SK-N-SH (cell line): Measurements from ENCODE around the gene ZMIZ1. TPM values are rescaled to one million over a fixed set of nuclear protein-coding genes. Genes with fewer than 3 reads are reported as not detected.

Experiments used
- CTCF ChIA-PET: fragments of 300-600, 350-600 bp; formaldehyde crosslinking; extraction: SDS; loops from one replicate; lab custom pipeline; 2021; lab: Yijun Ruan, JAX
- POLR2A ChIA-PET: fragments of 350-600 bp; sonication (Branson Sonifier 250); formaldehyde crosslinking; extraction: SDS; loops from one replicate; lab custom pipeline; 2020; ENCODE audit warnings: antibody characterized with exemption, inconsistent platforms; lab: Yijun Ruan, JAX
- DNase-seq: peaks from one replicate; pipeline ENCODE4 v3.0.0; 2012
- H2AFZ ChIP-seq: fragments of 200-600 bp; sonication (generic); 2 replicates; pipeline ENCODE4 v1.8.1; 2016; ENCODE audit warnings: antibody characterized with exemption, mild to moderate bottlenecking, low read depth
- H3F3A ChIP-seq: fragments of 200-600 bp; sonication (generic); replicated peaks from 2 replicates; pipeline ENCODE3; 2016; ENCODE audit warnings: antibody characterized with exemption, mild to moderate bottlenecking; ENCODE audit not compliant: insufficient read depth
- H3K27ac ChIP-seq, 2 experiments: fragments of 200-500 bp in 1 of 2; fragments of 200-600 bp in 1 of 2; sonication (Bioruptor generic) in 1 of 2; sonication (generic), shearing (Covaris generic) in 1 of 2; 2 replicates each; pipeline versions ENCODE4 v1.5.1 to v1.6.1; 2014 to 2016; ENCODE audit warnings: low read depth in 2 of 2, inconsistent platforms in 1 of 2, low read length in 1 of 2, mild to moderate bottlenecking in 1 of 2, mixed read lengths in 1 of 2
- H3K27me3 ChIP-seq: fragments of 200-600 bp; sonication (generic), shearing (Covaris generic); 2 replicates; pipeline ENCODE4 v1.6.1; 2016; ENCODE audit warnings: mixed run types; ENCODE audit not compliant: insufficient read depth
- H3K36me3 ChIP-seq, 2 experiments: fragments of 200-500 bp in 1 of 2; fragments of 200-600 bp in 1 of 2; sonication (Bioruptor generic) in 1 of 2; sonication (generic) in 1 of 2; replicated peaks in 1 of 2; 2 replicates each; pipeline versions ENCODE3 to v1.5.1; 2014 to 2016; ENCODE audit warnings: low read length in 1 of 2, mild to moderate bottlenecking in 1 of 2; ENCODE audit not compliant: insufficient read depth in 2 of 2, control insufficient read depth in 1 of 2
- H3K4me1 ChIP-seq, 2 experiments: fragments of 200-500 bp in 1 of 2; fragments of 200-600 bp in 1 of 2; sonication (Bioruptor generic) in 1 of 2; sonication (generic), shearing (Covaris generic) in 1 of 2; 2 replicates each; pipeline versions ENCODE4 v1.5.1 to v1.6.1; 2014 to 2016; ENCODE audit warnings: low read depth in 1 of 2, low read length in 1 of 2, mixed run types in 1 of 2; ENCODE audit not compliant: insufficient read depth in 2 of 2, control insufficient read depth in 1 of 2
- H3K4me2 ChIP-seq: fragments of 200-600 bp; sonication (generic), shearing (Covaris generic); 2 replicates; pipeline ENCODE4 v1.6.1; 2017; ENCODE audit warnings: mixed run types
- H3K4me3 ChIP-seq, 2 experiments: fragments of 200-500 bp in 1 of 2; fragments of 200-600 bp in 1 of 2; sonication (Bioruptor generic) in 1 of 2; sonication (generic), shearing (Covaris generic) in 1 of 2; 2 replicates each; pipeline versions ENCODE4 v1.5.1 to v1.8.1; 2014 to 2016; ENCODE audit warnings: low read depth in 2 of 2, inconsistent platforms in 1 of 2, low read length in 1 of 2, mild to moderate bottlenecking in 1 of 2, mixed read lengths in 1 of 2, moderate library complexity in 1 of 2
- H3K79me2 ChIP-seq: fragments of 200-600 bp; sonication (generic); 2 replicates; pipeline ENCODE4 v1.8.1; 2017; ENCODE audit warnings: mild to moderate bottlenecking; ENCODE audit not compliant: insufficient read depth
- H3K9ac ChIP-seq: fragments of 200-600 bp; sonication (generic); 2 replicates; pipeline ENCODE4 v1.6.1; 2017; ENCODE audit warnings: mixed run types
- H3K9me2 ChIP-seq: fragments of 200-600 bp; sonication (generic); 2 replicates; pipeline ENCODE4 v1.6.1; 2017; ENCODE audit warnings: mixed run types
- H3K9me3 ChIP-seq: fragments of 200-600 bp; sonication (generic); 2 replicates; pipeline ENCODE4 v1.6.1; 2017; ENCODE audit warnings: mixed run types, mild to moderate bottlenecking, moderate library complexity
- H4K20me1 ChIP-seq: fragments of 200-600 bp; sonication (generic); 2 replicates; pipeline ENCODE4 v1.6.1; 2017; ENCODE audit warnings: mild to moderate bottlenecking, mixed run types; ENCODE audit not compliant: insufficient read depth
- ELF1 ChIP-seq: IDR thresholded peaks from 2 replicates; pipeline ENCODE4 v1.4.0; 2012
- EP300 ChIP-seq, 2 experiments: IDR thresholded peaks; 2 replicates each; pipeline versions ENCODE4 v1.4.0 to v1.6.1; 2012; ENCODE audit warnings: borderline replicate concordance in 1 of 2, low read depth in 1 of 2, low read length in 1 of 2
- EZH2phosphoT487 ChIP-seq: fragments of 200-600 bp; sonication (generic); IDR thresholded peaks from 2 replicates; pipeline ENCODE4 v1.6.1; 2017; ENCODE audit warnings: low read depth, mixed run types, mild to moderate bottlenecking, antibody characterized with exemption, moderate library complexity, borderline replicate concordance
- FOXJ3 ChIP-seq: sonication (generic); formaldehyde crosslinking; IDR thresholded peaks from 2 replicates; pipeline ENCODE4 v1.5.1; 2020; ENCODE audit warnings: mild to moderate bottlenecking, missing genetic modification reagents
- FOXM1 ChIP-seq: IDR thresholded peaks from 2 replicates; pipeline ENCODE4 v1.4.0; 2012; ENCODE audit warnings: low read depth, mild to moderate bottlenecking
- JUND ChIP-seq: IDR thresholded peaks from 2 replicates; pipeline ENCODE4 v1.4.0; 2012
- MEF2A ChIP-seq: IDR thresholded peaks from 2 replicates; pipeline ENCODE4 v1.4.0; 2012; ENCODE audit warnings: low read depth, borderline replicate concordance
- MXI1 ChIP-seq: IDR thresholded peaks from 2 replicates; pipeline ENCODE4 v1.6.1; 2012; ENCODE audit warnings: mild to moderate bottlenecking, low read depth, low read length, improper control_type of control experiment
- POLR2AphosphoS5 ChIP-seq: IDR thresholded peaks from 2 replicates; pipeline ENCODE4 v1.6.1; 2012; ENCODE audit warnings: low read depth, low read length
- RAD21 ChIP-seq: IDR thresholded peaks from 2 replicates; pipeline ENCODE4 v1.6.1; 2012; ENCODE audit warnings: mild to moderate bottlenecking, low read length
- RFX5 ChIP-seq: IDR thresholded peaks from 2 replicates; pipeline ENCODE4 v1.6.1; 2012; ENCODE audit warnings: mild to moderate bottlenecking, improper control_type of control experiment, low read length
- SMC3 ChIP-seq: IDR thresholded peaks from 2 replicates; pipeline ENCODE4 v1.6.1; 2012; ENCODE audit warnings: low read depth, low read length, improper control_type of control experiment
- TAF1 ChIP-seq: IDR thresholded peaks from 2 replicates; pipeline ENCODE4 v1.6.1; 2012; ENCODE audit warnings: low read depth, mild to moderate bottlenecking, low read length, moderate library complexity, borderline replicate concordance
- TCF12 ChIP-seq: IDR thresholded peaks from 2 replicates; pipeline ENCODE4 v1.4.0; 2012
- YY1 ChIP-seq: IDR thresholded peaks from 2 replicates; pipeline ENCODE4 v1.4.0; 2012; ENCODE audit warnings: low read depth, mild to moderate bottlenecking
- WGBS: methylation state at CpG from one replicate; pipeline ENCODE4 v1.1.6; 2017; ENCODE audit warnings: low lambda C conversion rate; 5-methylcytosine and 5-hydroxymethylcytosine counted together
- polyA plus RNA-seq, 3 experiments: library from polyadenylated mRNA; depleted of rRNA; stranded (reverse); fragments of >200 nt; gene quantifications; 2 replicates each; pipeline ENCODE4 v1.2.3, GENCODE V29; 2012
- TF ChIP-seq, protein P1 (sequence below): IDR thresholded peaks from 2 replicates; pipeline ENCODE4 v1.4.0; 2012; ENCODE audit warnings: low read depth, borderline replicate concordance
- TF ChIP-seq, protein P2 (sequence below): fragments of 150-350 bp; IDR thresholded peaks from 2 replicates; pipeline ENCODE4 v1.6.1; 2017; ENCODE audit warnings: antibody characterized with exemption, low read length, low read depth, borderline replicate concordance
- TF ChIP-seq, protein P3 (sequence below): fragments of 200-600 bp; sonication (generic); IDR thresholded peaks from 2 replicates; pipeline ENCODE4 v1.6.1; 2017; ENCODE audit warnings: antibody characterized with exemption, mild to moderate bottlenecking, moderate library complexity

The ZMIZ1 gene
- polyA plus RNA-seq, 1 of the 3 experiments (the other 2 are of a cell fraction), result 23.5 TPM

DNA sequence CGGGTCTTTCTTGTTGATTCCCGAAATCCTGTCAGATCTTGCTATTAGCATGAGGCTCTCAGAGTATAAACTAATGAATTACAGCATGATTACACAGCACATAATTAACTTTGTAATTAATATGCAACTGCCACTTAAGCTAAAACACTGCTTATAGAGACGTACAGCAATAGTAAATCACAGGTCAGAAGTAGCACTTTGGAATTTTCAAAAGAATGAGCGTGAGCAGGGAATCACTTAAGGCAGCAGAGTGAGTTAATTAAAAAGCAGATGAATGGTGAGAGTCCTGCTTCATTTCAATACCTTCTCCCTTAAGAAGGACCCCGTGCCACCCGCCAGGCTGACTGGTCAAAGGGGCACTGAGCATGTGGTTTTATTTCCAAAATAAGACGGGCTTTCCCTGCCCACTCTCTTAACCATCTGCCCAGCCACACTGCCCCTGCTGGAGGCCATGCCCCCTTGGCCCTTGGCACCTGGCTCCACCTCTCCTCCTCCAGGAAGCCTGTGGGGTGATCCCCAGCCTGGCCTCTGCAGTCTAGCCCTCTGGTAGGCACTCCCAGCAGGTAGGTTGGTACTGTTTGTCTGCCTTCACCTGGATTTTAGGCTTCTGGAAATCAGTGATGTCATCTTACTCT is 117.8 kb downstream of the ZMIZ1 start:
- Histone ChIP-seq H3K4me1 (peaks cover 57 to 97% of the 10 kb centered on the region in 2 experiments), H3K9me2 (no peaks in the 10 kb centered on the region), H3F3A (peaks cover 33% of the 10 kb centered on the region), H3K4me2 (no peak overlapping the region), H3K9me3 (no peaks in the 10 kb centered on the region), H3K79me2 (peaks cover 75% of the 10 kb centered on the region), H3K4me3 (no peak overlapping the region), H2AFZ (no peak overlapping the region), H4K20me1 (peaks cover 22% of the 10 kb centered on the region; the same call in 1 of the 2 replicates)
- CTCF ChIA-PET, result interaction anchor here (0.9 to 13.4 kb wide), 4 partner anchors 8 to 1139 kb away, joined by 3 to 136 read pairs (median 4); no protein-coding TSS in a partner anchor
- POLR2A ChIA-PET, result no interaction called here
- DNase-seq, result no peak
- TF ChIP-seq ELF1 (no peak), JUND (no peak), POLR2AphosphoS5 (no peak), MEF2A (no peak)
- TF ChIP-seq, protein P1, sequence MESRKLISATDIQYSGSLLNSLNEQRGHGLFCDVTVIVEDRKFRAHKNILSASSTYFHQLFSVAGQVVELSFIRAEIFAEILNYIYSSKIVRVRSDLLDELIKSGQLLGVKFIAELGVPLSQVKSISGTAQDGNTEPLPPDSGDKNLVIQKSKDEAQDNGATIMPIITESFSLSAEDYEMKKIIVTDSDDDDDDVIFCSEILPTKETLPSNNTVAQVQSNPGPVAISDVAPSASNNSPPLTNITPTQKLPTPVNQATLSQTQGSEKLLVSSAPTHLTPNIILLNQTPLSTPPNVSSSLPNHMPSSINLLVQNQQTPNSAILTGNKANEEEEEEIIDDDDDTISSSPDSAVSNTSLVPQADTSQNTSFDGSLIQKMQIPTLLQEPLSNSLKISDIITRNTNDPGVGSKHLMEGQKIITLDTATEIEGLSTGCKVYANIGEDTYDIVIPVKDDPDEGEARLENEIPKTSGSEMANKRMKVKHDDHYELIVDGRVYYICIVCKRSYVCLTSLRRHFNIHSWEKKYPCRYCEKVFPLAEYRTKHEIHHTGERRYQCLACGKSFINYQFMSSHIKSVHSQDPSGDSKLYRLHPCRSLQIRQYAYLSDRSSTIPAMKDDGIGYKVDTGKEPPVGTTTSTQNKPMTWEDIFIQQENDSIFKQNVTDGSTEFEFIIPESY, result no peak
- TF ChIP-seq, all 33 proteins: peak for 0
- Histone ChIP-seq H3K27me3 (no peaks in the 10 kb centered on the region), H3K27ac (peak overlapping the region; percentile 81 to 100; a peak in 3 of 4 replicates), H3K9ac (no peak overlapping the region; the same call in 1 of the 2 replicates), H3K36me3 (peaks cover 8 to 12% of the 10 kb centered on the region in 2 experiments)
- WGBS, result 95% methylated on average over 7 of the region's 7 CpGs

DNA sequence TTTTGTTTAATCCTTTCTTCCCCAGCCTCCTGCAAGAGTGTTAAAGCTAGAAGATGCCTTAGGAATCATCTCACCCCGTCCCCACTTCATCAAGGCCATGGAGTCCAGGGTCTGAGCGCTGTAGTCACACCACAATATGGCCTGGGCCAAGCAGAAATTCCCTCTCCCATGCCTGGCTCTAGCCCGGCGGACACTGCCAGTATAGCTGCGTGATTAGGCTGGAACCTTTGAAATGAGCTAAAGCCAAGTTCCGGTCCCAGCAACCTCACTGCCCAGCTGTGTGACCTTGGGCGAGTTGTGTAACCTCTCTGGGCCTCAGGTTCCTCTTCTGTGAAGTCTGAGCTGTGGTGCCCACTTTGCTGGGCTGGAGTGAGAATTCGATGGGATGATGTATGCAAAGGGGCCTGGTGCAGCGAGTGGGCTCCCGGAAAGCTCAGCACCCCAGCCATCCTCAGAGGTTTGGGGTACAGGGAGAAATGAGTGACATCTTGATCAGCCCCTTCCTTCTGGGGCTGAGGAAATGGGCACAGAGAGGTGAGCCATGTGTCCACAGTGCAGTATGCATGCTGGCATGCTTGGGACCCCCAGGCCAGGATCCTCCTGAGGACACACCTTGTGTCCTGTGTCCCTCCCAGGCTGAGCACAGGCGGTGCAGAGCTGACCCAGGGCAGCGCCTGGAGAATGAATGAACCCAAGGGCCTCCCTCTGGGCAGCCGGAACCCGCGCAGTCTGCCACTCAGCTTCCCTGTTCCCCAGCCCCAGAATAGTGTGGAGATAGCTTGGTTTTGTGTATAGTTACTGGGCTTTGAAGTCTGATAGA is 118.6 kb downstream of the ZMIZ1 start:
- no peak for DNase-seq
- no peak overlapping the region for H3K9ac ChIP-seq
- H3K9me2 ChIP-seq, result no peaks in the 10 kb centered on the region
- H3K36me3 ChIP-seq, result peaks cover 8 to 12% of the 10 kb centered on the region in 2 experiments
- H3F3A ChIP-seq, result peaks cover 33% of the 10 kb centered on the region
- no peaks in the 10 kb centered on the region for H3K27me3 ChIP-seq
- no peak for TF ChIP-seq POLR2AphosphoS5
- no peak for TF ChIP-seq SMC3
- TF ChIP-seq ELF1, result no peak
- TF ChIP-seq, protein P2, sequence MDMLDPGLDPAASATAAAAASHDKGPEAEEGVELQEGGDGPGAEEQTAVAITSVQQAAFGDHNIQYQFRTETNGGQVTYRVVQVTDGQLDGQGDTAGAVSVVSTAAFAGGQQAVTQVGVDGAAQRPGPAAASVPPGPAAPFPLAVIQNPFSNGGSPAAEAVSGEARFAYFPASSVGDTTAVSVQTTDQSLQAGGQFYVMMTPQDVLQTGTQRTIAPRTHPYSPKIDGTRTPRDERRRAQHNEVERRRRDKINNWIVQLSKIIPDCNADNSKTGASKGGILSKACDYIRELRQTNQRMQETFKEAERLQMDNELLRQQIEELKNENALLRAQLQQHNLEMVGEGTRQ, result no peak
- TF ChIP-seq RFX5, result no peak
- TF ChIP-seq YY1, result no peak
- no peak for TF ChIP-seq FOXJ3 (CRISPR knock-in tag)
- TF ChIP-seq TAF1, result no peak
- TF ChIP-seq, protein P3, sequence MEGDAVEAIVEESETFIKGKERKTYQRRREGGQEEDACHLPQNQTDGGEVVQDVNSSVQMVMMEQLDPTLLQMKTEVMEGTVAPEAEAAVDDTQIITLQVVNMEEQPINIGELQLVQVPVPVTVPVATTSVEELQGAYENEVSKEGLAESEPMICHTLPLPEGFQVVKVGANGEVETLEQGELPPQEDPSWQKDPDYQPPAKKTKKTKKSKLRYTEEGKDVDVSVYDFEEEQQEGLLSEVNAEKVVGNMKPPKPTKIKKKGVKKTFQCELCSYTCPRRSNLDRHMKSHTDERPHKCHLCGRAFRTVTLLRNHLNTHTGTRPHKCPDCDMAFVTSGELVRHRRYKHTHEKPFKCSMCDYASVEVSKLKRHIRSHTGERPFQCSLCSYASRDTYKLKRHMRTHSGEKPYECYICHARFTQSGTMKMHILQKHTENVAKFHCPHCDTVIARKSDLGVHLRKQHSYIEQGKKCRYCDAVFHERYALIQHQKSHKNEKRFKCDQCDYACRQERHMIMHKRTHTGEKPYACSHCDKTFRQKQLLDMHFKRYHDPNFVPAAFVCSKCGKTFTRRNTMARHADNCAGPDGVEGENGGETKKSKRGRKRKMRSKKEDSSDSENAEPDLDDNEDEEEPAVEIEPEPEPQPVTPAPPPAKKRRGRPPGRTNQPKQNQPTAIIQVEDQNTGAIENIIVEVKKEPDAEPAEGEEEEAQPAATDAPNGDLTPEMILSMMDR, result no peak
- TF ChIP-seq, protein P1, result no peak
- TF ChIP-seq MXI1, result no peak
- no peak for TF ChIP-seq EZH2phosphoT487
- no peak for TF ChIP-seq FOXM1
- no peak for TF ChIP-seq TCF12
- TF ChIP-seq RAD21, result no peak
- no peak for TF ChIP-seq EP300 (IDR thresholded peaks at IDR 0.05; ENCODE audit: borderline replicate concordance in 1 of 2, low read depth in 1 of 2, low read length in 1 of 2)
- H3K27ac ChIP-seq, result peak overlapping the region; percentile 81 to 100; a peak in 3 of 4 replicates
- H3K9me3 ChIP-seq, result no peaks in the 10 kb centered on the region
- H2AFZ ChIP-seq, result no peak overlapping the region
- H3K4me2 ChIP-seq, result no peak overlapping the region
- CTCF ChIA-PET, result interaction anchor here (0.9 to 13.4 kb wide), 4 partner anchors 8 to 1140 kb away, joined by 3 to 136 read pairs (median 4); no protein-coding TSS in a partner anchor
- H3K4me3 ChIP-seq, result no peak overlapping the region
- 99% methylated on average over 12 of the region's 15 CpGs for WGBS
- H3K4me1 ChIP-seq, result peaks cover 58 to 97% of the 10 kb centered on the region in 2 experiments
- H4K20me1 ChIP-seq, result peaks cover 22% of the 10 kb centered on the region; the same call in 1 of the 2 replicates
- peaks cover 75% of the 10 kb centered on the region for H3K79me2 ChIP-seq
- POLR2A ChIA-PET, result interaction anchor here (0.6 kb wide), 1 partner anchor 106 kb away, joined by 3 read pairs; no protein-coding TSS in a partner anchor
